D341Med (cell line): Measurements from ENCODE around the gene STIMATE.
A peak's percentile ranks its signal among the peaks of the same experiment; 100 is the strongest.

Experiments
- DNase-seq: peaks from one replicate; pipeline ENCODE4 v3.0.0; 2012; ENCODE audit warnings: low spot score

STIMATE gene

GRCh38 chr3:52841211-52841980 is 56.0 kb downstream of the STIMATE start:
- DNase-seq = no peak

GRCh38 chr3:52839892-52840545 is 57.3 kb downstream of the STIMATE start:
- DNase-seq = no peak

- no peak for DNase-seq
These were observed 58.1 kb downstream of the STIMATE start for GRCh38 chr3:52839268-52839575.

- no peak for DNase-seq
These were observed 58.6 kb downstream of the STIMATE start for GRCh38 chr3:52838561-52839267.

GRCh38 chr3:52836986-52837385 is 60.4 kb downstream of the STIMATE start:
- DNase-seq = no peak

GRCh38 chr3:52836471-52836845 is 60.9 kb downstream of the STIMATE start:
- no peak for DNase-seq

- DNase-seq = no peak
These were observed 61.4 kb downstream of the STIMATE start for GRCh38 chr3:52835766-52836470.

GRCh38 chr3:52834871-52835501 is 62.4 kb downstream of the STIMATE start, which contains the start of gene MUSTN1:
Gene MUSTN1, minus strand, starts transcription at chr3:52835019. Its CDS starts 71 bp downstream, at chr3:52834948.
- no peak for DNase-seq

GRCh38 chr3:52833202-52833601 is 64.1 kb downstream of the STIMATE start:
- DNase-seq = no peak

- DNase-seq = peak; percentile 54
These were observed 65.6 kb downstream of the STIMATE start for GRCh38 chr3:52831500-52832301.

- no peak for DNase-seq
These were observed 66.7 kb downstream of the STIMATE start, which contains the start of gene ITIH4 for GRCh38 chr3:52830535-52831258. Gene ITIH4, minus strand, starts transcription at chr3:52830672. Its CDS starts 30 bp downstream, at chr3:52830642.

- no peak for DNase-seq
These were observed 67.4 kb downstream of the STIMATE start for GRCh38 chr3:52829906-52830463.

GRCh38 chr3:52829482-52829881 is 67.9 kb downstream of the STIMATE start:
- no peak for DNase-seq

- DNase-seq = no peak
These were observed 69.4 kb downstream of the STIMATE start for GRCh38 chr3:52827866-52828376.

- no peak for DNase-seq
These were observed 69.9 kb downstream of the STIMATE start for GRCh38 chr3:52827441-52827840.

GRCh38 chr3:52824037-52824436 is 73.3 kb downstream of the STIMATE start:
- no peak for DNase-seq

GRCh38 chr3:52822363-52822762 is 75.0 kb downstream of the STIMATE start:
- no peak for DNase-seq

GRCh38 chr3:52820736-52821135 is 76.6 kb downstream of the STIMATE start:
- peak; percentile 77 for DNase-seq

GRCh38 chr3:52819936-52820335 is 77.4 kb downstream of the STIMATE start:
- DNase-seq = no peak

- DNase-seq = no peak
These were observed 79.5 kb downstream of the STIMATE start for GRCh38 chr3:52817860-52818259.
